K562 (cell line): ENCODE measurements around the gene ZFX. TPM values are rescaled to one million over a fixed set of nuclear protein-coding genes. Genes with fewer than 3 reads are reported as not detected.

Experiments
- ATAC-seq: fragments of 200-7000 bp; cut with Tn5 transposase; 3 replicates; pipeline ENCODE4 v1.9.1; 2020; ENCODE audit warnings: moderate library complexity
- BruUV-seq: library from RNA; stranded (reverse); fragments of 400-500 nt; replicated peaks from 2 replicates; lab custom pipeline; 2021; lab: Mats Ljungman, UMichigan
- CTCF ChIA-PET: fragments of 300-600 bp; formaldehyde crosslinking; extraction: SDS; loops from one replicate; lab custom pipeline; 2021; ENCODE audit warnings: low intra/inter-chr PET ratio; lab: Yijun Ruan, JAX
- POLR2A ChIA-PET: fragments of 300-600, 350-650 bp; sonication (Branson Sonifier 250); formaldehyde crosslinking; extraction: SDS; loops from one replicate; lab custom pipeline; 2021; ENCODE audit warnings: antibody characterized with exemption, inconsistent platforms; lab: Yijun Ruan, JAX
- DNase-seq, 4 experiments: peaks; one replicate each; pipeline versions ENCODE4 v3.0.0 to v3.0.0-alpha.2; 2011 to 2018; ENCODE audit warnings: low spot score in 3 of 4, mixed read lengths in 3 of 4; ENCODE audit errors: extremely low read depth in 1 of 4
- FAIRE-seq: peaks from 2 replicates; lab custom pipeline; 2011; peaks lifted over from hg19 to GRCh38; lab: Jason Lieb, UNC
- H2AFZ ChIP-seq: 2 replicates; pipeline ENCODE4 v1.6.0; 2011; ENCODE audit warnings: low read depth, low read length, control low read depth, inconsistent platforms
- H3K27ac ChIP-seq: fragments of 200-600 bp; 3 replicates; pipeline ENCODE4 v1.8.0; 2011; ENCODE audit warnings: low read depth, mild to moderate bottlenecking, control low read depth, inconsistent platforms, low read length, moderate library complexity, mixed read lengths; ENCODE audit errors: extremely low read depth
- H3K27me3 ChIP-seq, 2 experiments: fragments of 300-600 bp in 1 of 2; 2 replicates in 1 of 2; 3 replicates in 1 of 2; pipeline versions ENCODE4 v1.6.0 to v1.8.0; 2011; ENCODE audit warnings: inconsistent platforms in 2 of 2, low read length in 2 of 2, mild to moderate bottlenecking in 1 of 2, mixed read lengths in 1 of 2, moderate library complexity in 1 of 2; ENCODE audit not compliant: control insufficient read depth in 2 of 2, insufficient read depth in 2 of 2
- H3K36me3 ChIP-seq: fragments of 300-600 bp; 3 replicates; pipeline ENCODE4 v1.8.0; 2011; ENCODE audit warnings: mild to moderate bottlenecking, low read length, inconsistent platforms; ENCODE audit not compliant: control insufficient read depth, insufficient read depth
- H3K4me1 ChIP-seq, 2 experiments: fragments of 200-600 bp in 1 of 2; replicated peaks in 1 of 2; 2 replicates in 1 of 2; 3 replicates in 1 of 2; pipeline versions ENCODE4 v1.5.1 to v1.8.0; 2011; ENCODE audit warnings: inconsistent platforms in 2 of 2, low read length in 2 of 2, mild to moderate bottlenecking in 1 of 2, mixed read lengths in 1 of 2, moderate library complexity in 1 of 2; ENCODE audit not compliant: control insufficient read depth in 2 of 2, insufficient read depth in 2 of 2
- H3K4me2 ChIP-seq: 2 replicates; pipeline ENCODE4 v1.6.1; 2011; ENCODE audit warnings: low read length, control low read depth, inconsistent platforms, mixed read lengths; ENCODE audit not compliant: insufficient read depth
- H3K4me3 ChIP-seq: fragments of 200-600 bp; sonication (generic), shearing (Covaris generic); 2 replicates; pipeline ENCODE4 v1.5.1; 2016; ENCODE audit warnings: control low read depth, inconsistent platforms
- H3K79me2 ChIP-seq: fragments of 200-600 bp; 3 replicates; pipeline ENCODE4 v1.8.0; 2011; ENCODE audit warnings: low read length, inconsistent platforms; ENCODE audit not compliant: control insufficient read depth, insufficient read depth
- H3K9ac ChIP-seq, 2 experiments: 2 replicates each; pipeline versions ENCODE4 v1.6.0 to v1.6.1; 2011; ENCODE audit warnings: low read depth in 2 of 2, low read length in 2 of 2, control low read depth in 1 of 2, inconsistent platforms in 1 of 2, mild to moderate bottlenecking in 1 of 2, mixed read lengths in 1 of 2; ENCODE audit not compliant: insufficient read depth in 1 of 2
- H3K9me1 ChIP-seq: one replicate; pipeline ENCODE4 v1.6.0; 2011; ENCODE audit warnings: inconsistent platforms, mild to moderate bottlenecking, low read length, moderate library complexity; ENCODE audit not compliant: control insufficient read depth, insufficient read depth
- H3K9me3 ChIP-seq: replicated peaks from 2 replicates; pipeline ENCODE4 v1.5.1; 2011; ENCODE audit warnings: low read depth, low read length, inconsistent platforms; ENCODE audit not compliant: control insufficient read depth, insufficient read depth
- H4K20me1 ChIP-seq: replicated peaks from 2 replicates; pipeline ENCODE4 v1.6.1; 2011; ENCODE audit warnings: low read length, inconsistent platforms, mixed read lengths; ENCODE audit not compliant: control insufficient read depth, insufficient read depth
- KHSRP ChIP-seq: fragments of 450-650 bp; IDR thresholded peaks from 2 replicates; pipeline ENCODE4 v1.6.1; 2017
- SNRNP70 ChIP-seq: fragments of 200-400 bp; formaldehyde crosslinking; optimal IDR thresholded peaks from 2 replicates; pipeline ENCODE3; 2017; ENCODE audit warnings: low read depth, low read length
- ZBTB9 ChIP-seq: fragments of 450-650 bp; formaldehyde crosslinking; IDR thresholded peaks from 2 replicates; pipeline ENCODE4 v1.4.0; 2020; ENCODE audit warnings: mild to moderate bottlenecking, moderate library complexity
- ZNF785 ChIP-seq: fragments of 250-450 bp; sonication (Bioruptor Pico); IDR thresholded peaks from 2 replicates; pipeline ENCODE4 v1.4.0; 2020; ENCODE audit warnings: mild to moderate bottlenecking
- WGBS: fragments of 100-300 bp; shearing (Covaris generic); methylation state at CpG from one replicate; pipeline ENCODE4 v1.1.6; 2016; ENCODE audit warnings: low coverage, mixed read lengths; ENCODE audit not compliant: insufficient coverage; ENCODE audit errors: missing lambda C conversion rate; 5-methylcytosine and 5-hydroxymethylcytosine counted together
- in situ Hi-C: fragments of 300-500 bp; cut with MboI; formaldehyde crosslinking; loops from 4 replicates; pipeline ENCODE4 v1.15.0; 2018; ENCODE audit warnings: inconsistent platforms, mixed read lengths
- intact Hi-C: fragments of 100-400 bp; cut with micrococcal nuclease; formaldehyde crosslinking; loops from 2 replicates; pipeline ENCODE4 v1.14.2; 2022
- polyA plus RNA-seq, 8 experiments: library from polyadenylated mRNA; depleted of rRNA in 4 of 8; stranded (reverse) in 5 of 8; unstranded in 3 of 8; fragments of >200 nt; fragmentation: Nextera tagmentation in 2 of 8; fragmentation: Illumina TruSeq in 1 of 8; extraction: Ambion mirVana in 2 of 8; extraction: Trizol in 1 of 8; gene quantifications; 2 replicates each; pipeline versions ENCODE4 v1.2.1 to v1.2.3, GENCODE V29; 2011 to 2014; ENCODE audit warnings: inconsistent platforms in 1 of 8, missing spikeins in 1 of 8
- small RNA-seq: library from RNA; depleted of rRNA; stranded (forward); fragments of <200 nt; gene quantifications from one replicate; pipeline ENCODE3, GENCODE V24; 2014
- total RNA-seq, 7 experiments: library from RNA; depleted of rRNA in 6 of 7; stranded (reverse); fragments of >200 nt in 6 of 7; fragmentation: Illumina TruSeq in 2 of 7; extraction: Trizol in 2 of 7; gene quantifications; 2 replicates each; pipeline versions ENCODE4 v1.2.1 to v1.2.3, GENCODE V29; 2011 to 2021; ENCODE audit warnings: low replicate concordance in 1 of 7

The ZFX gene
- total and polyA plus RNA-seq, 9 of the 15 experiments (the other 6 are each of a cell fraction or from before 2014, with no cell fraction given): 5.3 to 25.2 (median 11.4) TPM

GRCh38 chrX:24264383-24264782, 114.9 kb downstream of the ZFX start:
- Histone ChIP-seq H3K27me3 (peaks cover 7 to 15% of the 10 kb centered on the region in 2 experiments; a peak in 4 of 5 replicates), H3K79me2 (no peaks in the 10 kb centered on the region), H3K9ac (no peak overlapping the region), H3K4me2 (no peak overlapping the region), H3K4me1 (no peaks in the 10 kb centered on the region), H3K27ac (no peak overlapping the region), H3K9me1 (no peaks in the 10 kb centered on the region), H4K20me1 (no peaks in the 10 kb centered on the region), H3K4me3 (no peak overlapping the region), H3K36me3 (no peaks in the 10 kb centered on the region), H2AFZ (no peak overlapping the region), H3K9me3 (no peaks in the 10 kb centered on the region)
- ATAC-seq (no peak), DNase-seq (no peak), FAIRE-seq (no peak)
- in situ Hi-C loops: no loop called here
- 2% methylated on average over 6 of the region's 6 CpGs for WGBS
- no peak for TF ChIP-seq KHSRP
- TF ChIP-seq ZBTB9: no peak
- TF ChIP-seq SNRNP70: no peak
- no peak for TF ChIP-seq ZNF785 (CRISPR knock-in tag)
- intact Hi-C loops: loop anchor here (5.0 kb wide), 1 partner anchor 233 kb away; no protein-coding TSS in a partner anchor
- ChIA-PET CTCF (no interaction called here), POLR2A (interaction anchor here (0.7 kb wide), 1 partner anchor 14 kb away, joined by 3 read pairs; no protein-coding TSS in a partner anchor)
- BruUV-seq: no TSS peak

Small RNA genes lying within 50 kb of the gene (small RNA-seq; reads per million reads assigned to genes)
- gene RF00263: not detected

Other genes starting within 250 kb of the ZFX start
- 37.3 and 43.7 TPM in 2 replicates for gene APOO, start 241.8 kb upstream of the ZFX start, total RNA-seq (2014; rRNA removed)
- 60.8 and 64.4 TPM in 2 replicates for gene APOO, start 241.8 kb upstream of the ZFX start, total RNA-seq (2014; rRNA removed; fragmentation: Illumina TruSeq; extraction: Trizol)
- gene APOO, start 241.8 kb upstream of the ZFX start, total RNA-seq (2015; rRNA removed; fragmentation: Illumina TruSeq; extraction: Trizol): 56.9 and 59.7 TPM in 2 replicates
- gene APOO, start 241.8 kb upstream of the ZFX start, total RNA-seq (2021): 59.8 and 63.9 TPM in 2 replicates
- 55.2 and 67.3 TPM in 2 replicates for gene APOO, start 241.8 kb upstream of the ZFX start, polyA plus RNA-seq (2011; rRNA removed)
- gene APOO, start 241.8 kb upstream of the ZFX start, polyA plus RNA-seq (2014; fragmentation: Illumina TruSeq; extraction: Trizol): 62.9 and 72.0 TPM in 2 replicates
- gene APOO, start 241.8 kb upstream of the ZFX start, polyA plus RNA-seq (2014; fragmentation: Nextera tagmentation; extraction: Ambion mirVana): 10 to 100 TPM; 46.5 to 76.4 TPM
- 58.9 and 63.6 TPM in 2 replicates for gene APOO, start 241.8 kb upstream of the ZFX start, polyA plus RNA-seq (2014; rRNA removed)
- gene CXorf58, start 241.7 kb upstream of the ZFX start, total RNA-seq (2014; rRNA removed): 0.12 and 0.27 TPM in 2 replicates
- gene CXorf58, start 241.7 kb upstream of the ZFX start, total RNA-seq (2014; rRNA removed; fragmentation: Illumina TruSeq; extraction: Trizol): 0.13 and 0.15 TPM in 2 replicates
- 0.25 TPM in 1 of 2 replicates, not detected in the other for gene CXorf58, start 241.7 kb upstream of the ZFX start, total RNA-seq (2015; rRNA removed; fragmentation: Illumina TruSeq; extraction: Trizol)
- 0.25 TPM in 1 of 2 replicates, not detected in the other for gene CXorf58, start 241.7 kb upstream of the ZFX start, total RNA-seq (2021)
- 0.11 and 0.17 TPM in 2 replicates for gene CXorf58, start 241.7 kb upstream of the ZFX start, polyA plus RNA-seq (2011; rRNA removed)
- not detected in 2 replicates for gene CXorf58, start 241.7 kb upstream of the ZFX start, polyA plus RNA-seq (2014; fragmentation: Illumina TruSeq; extraction: Trizol)
- gene CXorf58, start 241.7 kb upstream of the ZFX start, polyA plus RNA-seq (2014; fragmentation: Nextera tagmentation; extraction: Ambion mirVana): under 1 TPM; 0.10 to 0.13 TPM
- gene CXorf58, start 241.7 kb upstream of the ZFX start, polyA plus RNA-seq (2014; rRNA removed): 0.26 TPM in 1 of 2 replicates, not detected in the other
- gene KLHL15, start 122.5 kb upstream of the ZFX start, total RNA-seq (2014; rRNA removed): 6.4 and 6.7 TPM in 2 replicates
- 12.4 and 14.6 TPM in 2 replicates for gene KLHL15, start 122.5 kb upstream of the ZFX start, total RNA-seq (2014; rRNA removed; fragmentation: Illumina TruSeq; extraction: Trizol)
- 10.1 and 10.9 TPM in 2 replicates for gene KLHL15, start 122.5 kb upstream of the ZFX start, total RNA-seq (2015; rRNA removed; fragmentation: Illumina TruSeq; extraction: Trizol)
- 10.3 and 10.7 TPM in 2 replicates for gene KLHL15, start 122.5 kb upstream of the ZFX start, total RNA-seq (2021)
- 11.4 and 11.8 TPM in 2 replicates for gene KLHL15, start 122.5 kb upstream of the ZFX start, polyA plus RNA-seq (2011; rRNA removed)
- gene KLHL15, start 122.5 kb upstream of the ZFX start, polyA plus RNA-seq (2014; fragmentation: Illumina TruSeq; extraction: Trizol): 6.5 and 7.6 TPM in 2 replicates
- gene KLHL15, start 122.5 kb upstream of the ZFX start, polyA plus RNA-seq (2014; fragmentation: Nextera tagmentation; extraction: Ambion mirVana): 1 to 10 TPM; 3.0 to 3.2 TPM
- 6.7 and 7.3 TPM in 2 replicates for gene KLHL15, start 122.5 kb upstream of the ZFX start, polyA plus RNA-seq (2014; rRNA removed)
- gene EIF2S3, start 94.8 kb upstream of the ZFX start, total RNA-seq (2014; rRNA removed): 243 and 256 TPM in 2 replicates
- gene EIF2S3, start 94.8 kb upstream of the ZFX start, total RNA-seq (2014; rRNA removed; fragmentation: Illumina TruSeq; extraction: Trizol): 439 and 497 TPM in 2 replicates
- gene EIF2S3, start 94.8 kb upstream of the ZFX start, total RNA-seq (2015; rRNA removed; fragmentation: Illumina TruSeq; extraction: Trizol): 354 and 375 TPM in 2 replicates
- gene EIF2S3, start 94.8 kb upstream of the ZFX start, total RNA-seq (2021): 313 and 344 TPM in 2 replicates
- 206 and 228 TPM in 2 replicates for gene EIF2S3, start 94.8 kb upstream of the ZFX start, polyA plus RNA-seq (2011; rRNA removed)
- 289 and 316 TPM in 2 replicates for gene EIF2S3, start 94.8 kb upstream of the ZFX start, polyA plus RNA-seq (2014; fragmentation: Illumina TruSeq; extraction: Trizol)
- gene EIF2S3, start 94.8 kb upstream of the ZFX start, polyA plus RNA-seq (2014; fragmentation: Nextera tagmentation; extraction: Ambion mirVana): 100 to 1,000 TPM; 148 to 192 TPM
- gene EIF2S3, start 94.8 kb upstream of the ZFX start, polyA plus RNA-seq (2014; rRNA removed): 275 and 280 TPM in 2 replicates
- not detected in 2 replicates for gene SUPT20HL2, start 164.3 kb downstream of the ZFX start, total RNA-seq (2014; rRNA removed)
- gene SUPT20HL2, start 164.3 kb downstream of the ZFX start, total RNA-seq (2014; rRNA removed; fragmentation: Illumina TruSeq; extraction: Trizol): not detected in 2 replicates
- gene SUPT20HL2, start 164.3 kb downstream of the ZFX start, total RNA-seq (2015; rRNA removed; fragmentation: Illumina TruSeq; extraction: Trizol): not detected in 2 replicates
- not detected in 2 replicates for gene SUPT20HL2, start 164.3 kb downstream of the ZFX start, total RNA-seq (2021)
- gene SUPT20HL2, start 164.3 kb downstream of the ZFX start, polyA plus RNA-seq (2011; rRNA removed): not detected in 2 replicates
- not detected in 2 replicates for gene SUPT20HL2, start 164.3 kb downstream of the ZFX start, polyA plus RNA-seq (2014; fragmentation: Illumina TruSeq; extraction: Trizol)
- not detected for gene SUPT20HL2, start 164.3 kb downstream of the ZFX start, polyA plus RNA-seq (2014; fragmentation: Nextera tagmentation; extraction: Ambion mirVana)
- 0.04 TPM in 1 of 2 replicates, not detected in the other for gene SUPT20HL2, start 164.3 kb downstream of the ZFX start, polyA plus RNA-seq (2014; rRNA removed)
- gene SUPT20HL1, start 210.9 kb downstream of the ZFX start, total RNA-seq (2014; rRNA removed): not detected in 2 replicates
- not detected in 2 replicates for gene SUPT20HL1, start 210.9 kb downstream of the ZFX start, total RNA-seq (2014; rRNA removed; fragmentation: Illumina TruSeq; extraction: Trizol)
- gene SUPT20HL1, start 210.9 kb downstream of the ZFX start, total RNA-seq (2015; rRNA removed; fragmentation: Illumina TruSeq; extraction: Trizol): not detected in 2 replicates
- not detected in 2 replicates for gene SUPT20HL1, start 210.9 kb downstream of the ZFX start, total RNA-seq (2021)
- gene SUPT20HL1, start 210.9 kb downstream of the ZFX start, polyA plus RNA-seq (2011; rRNA removed): not detected in 2 replicates
- gene SUPT20HL1, start 210.9 kb downstream of the ZFX start, polyA plus RNA-seq (2014; fragmentation: Illumina TruSeq; extraction: Trizol): not detected in 2 replicates
- not detected for gene SUPT20HL1, start 210.9 kb downstream of the ZFX start, polyA plus RNA-seq (2014; fragmentation: Nextera tagmentation; extraction: Ambion mirVana)
- not detected in 2 replicates for gene SUPT20HL1, start 210.9 kb downstream of the ZFX start, polyA plus RNA-seq (2014; rRNA removed)